NCI-H187 (cell line): ENCODE measurements around the gene STAG1.
"Not testable (repeated sequence)": the region's sequence is repeated elsewhere in the genome, so short reads cannot be mapped to it uniquely, and the experiment has no call there.

ENCODE experiments used
- DNase-seq, 2 experiments: peaks; one replicate each; lab custom pipeline; 2025; lab: John Stamatoyannopoulos, UW

Gene STAG1

GRCh38 chr3:136745916-136746315 is 6.3 kb downstream of the STAG1 start:
- DNase-seq, result no peak

DNA sequence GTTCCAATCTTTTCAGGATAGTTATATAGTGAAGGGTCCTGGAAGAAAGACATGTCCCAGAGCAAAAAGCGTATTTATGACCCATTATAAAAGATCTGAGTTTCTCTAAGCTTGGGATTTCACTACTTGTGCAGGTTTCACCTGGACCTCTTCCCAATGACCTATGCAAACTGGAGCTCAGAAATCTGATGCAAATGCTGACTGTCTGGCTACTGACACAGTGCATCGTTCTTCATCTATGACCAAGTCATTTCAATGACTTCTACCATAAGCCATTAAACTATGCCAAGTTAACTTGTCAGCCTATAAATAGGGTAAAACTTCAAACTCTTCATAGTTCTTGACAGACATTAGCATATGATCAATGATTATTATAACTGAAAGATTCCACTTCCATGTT is 11.1 kb downstream of the STAG1 start:
- DNase-seq, result no peak

- no peak for DNase-seq
These were observed 11.7 kb downstream of the STAG1 start for GRCh38 chr3:136740351-136740958.

- DNase-seq, result not testable (repeated sequence)
These were observed 15.2 kb downstream of the STAG1 start for GRCh38 chr3:136736950-136737349.

DNA sequence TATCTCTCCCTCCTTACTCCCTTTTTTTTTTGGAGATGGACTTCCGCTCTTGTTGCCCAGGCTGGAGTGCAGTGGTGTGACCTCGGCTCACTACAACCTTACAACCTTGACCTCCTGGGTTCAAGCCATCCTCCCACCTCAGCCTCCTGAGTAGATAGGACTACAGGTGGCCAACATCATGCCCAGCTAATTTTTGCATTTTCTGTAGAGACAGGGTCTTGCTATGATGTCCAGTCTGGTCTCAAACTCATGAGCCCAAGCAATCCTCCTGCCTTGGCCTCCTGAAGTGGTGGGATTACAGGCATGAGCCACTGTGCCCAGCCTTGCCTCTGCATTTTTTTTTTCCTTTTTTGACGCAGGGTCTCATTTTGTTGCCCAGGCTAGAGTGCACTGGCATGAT is 17.1 kb downstream of the STAG1 start:
- no peak for DNase-seq

- no peak for DNase-seq
These were observed 17.7 kb downstream of the STAG1 start for GRCh38 chr3:136734382-136735070.

DNA sequence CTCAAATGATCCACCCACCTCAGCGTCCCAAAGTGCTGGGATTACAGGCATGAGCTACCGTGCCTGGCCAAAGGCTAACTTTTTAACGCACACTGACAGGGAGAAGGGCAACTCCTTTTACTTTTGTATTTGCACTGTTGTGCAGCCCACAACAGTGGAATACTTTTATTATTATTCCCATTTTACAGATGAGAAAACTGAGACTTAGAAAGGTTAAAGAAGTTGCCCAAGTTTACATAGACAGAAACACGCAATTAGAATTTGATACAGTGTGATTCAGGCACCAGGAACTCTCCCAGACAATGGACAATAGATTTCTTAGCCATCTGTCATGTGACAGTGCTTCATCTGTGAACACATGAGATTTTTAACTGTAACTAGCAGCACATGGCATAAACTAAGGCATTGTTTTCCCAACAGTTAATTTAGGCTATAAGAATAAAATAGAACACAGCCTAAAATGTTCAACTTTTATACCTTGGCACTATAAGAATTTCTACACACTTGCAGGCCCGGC is 18.8 kb downstream of the STAG1 start:
- no peak for DNase-seq

DNA sequence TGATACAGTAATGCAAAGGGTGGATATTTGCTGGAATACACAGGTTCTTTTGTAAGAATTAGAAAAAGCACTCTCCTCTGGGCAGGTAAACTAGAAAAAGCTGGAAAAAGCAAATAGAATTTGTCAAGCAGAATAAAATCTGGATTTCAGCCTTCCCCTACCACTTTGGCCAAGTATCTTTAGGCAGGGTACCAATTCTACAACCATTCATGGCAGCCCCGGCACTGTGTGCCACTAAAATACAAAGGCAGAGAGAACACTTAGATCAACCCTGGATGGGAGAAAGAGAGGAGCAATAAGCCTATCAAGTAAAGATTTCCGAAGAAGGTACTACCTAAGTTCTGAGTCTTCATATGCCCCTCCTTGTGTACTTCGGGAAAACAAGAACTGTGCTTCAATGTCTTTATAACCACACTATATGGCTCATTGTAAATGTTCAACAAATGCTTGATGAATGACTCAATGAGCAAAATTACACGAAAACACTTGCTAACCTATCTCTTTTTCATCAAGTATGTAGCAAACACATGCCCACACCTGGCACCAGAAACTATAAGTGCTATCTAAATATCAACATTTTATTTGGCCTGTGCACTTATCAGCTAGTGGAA is 20.8 kb downstream of the STAG1 start:
- DNase-seq, result no peak

DNA sequence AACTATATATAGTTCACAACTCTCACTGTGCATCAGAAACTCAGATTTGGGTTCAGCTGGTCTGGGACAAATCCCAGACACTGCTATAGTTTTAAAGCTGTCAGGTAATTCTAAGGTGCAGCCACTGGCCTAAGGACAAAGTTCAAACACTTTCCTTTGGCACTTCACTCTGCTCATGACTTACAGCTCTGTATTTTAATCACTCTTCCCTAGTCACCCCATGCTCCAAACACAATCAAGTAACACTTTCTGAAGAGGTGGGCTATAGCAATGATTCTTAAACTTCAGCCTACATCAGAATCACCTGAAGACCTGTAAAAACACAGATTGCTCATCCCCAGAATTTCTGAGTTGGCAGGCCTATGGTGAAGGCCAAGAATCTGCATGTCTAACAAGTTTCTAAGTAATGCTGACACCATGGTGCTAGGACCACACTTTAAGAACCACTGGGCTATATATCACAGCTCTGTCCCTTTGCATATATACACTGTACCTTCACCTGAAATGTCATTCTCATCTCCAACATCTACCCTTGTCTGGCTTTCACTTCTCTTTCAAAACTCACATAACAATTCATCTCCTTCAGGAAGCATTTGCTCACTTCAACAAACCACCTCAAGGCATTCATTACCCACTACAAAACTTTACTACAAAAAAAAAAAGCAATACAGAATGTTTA is 21.4 kb downstream of the STAG1 start:
- DNase-seq, result no peak

- no peak for DNase-seq
These were observed 23.3 kb downstream of the STAG1 start for GRCh38 chr3:136728918-136729317.

- DNase-seq, result no peak
These were observed 23.7 kb downstream of the STAG1 start for GRCh38 chr3:136728473-136728872.

DNA sequence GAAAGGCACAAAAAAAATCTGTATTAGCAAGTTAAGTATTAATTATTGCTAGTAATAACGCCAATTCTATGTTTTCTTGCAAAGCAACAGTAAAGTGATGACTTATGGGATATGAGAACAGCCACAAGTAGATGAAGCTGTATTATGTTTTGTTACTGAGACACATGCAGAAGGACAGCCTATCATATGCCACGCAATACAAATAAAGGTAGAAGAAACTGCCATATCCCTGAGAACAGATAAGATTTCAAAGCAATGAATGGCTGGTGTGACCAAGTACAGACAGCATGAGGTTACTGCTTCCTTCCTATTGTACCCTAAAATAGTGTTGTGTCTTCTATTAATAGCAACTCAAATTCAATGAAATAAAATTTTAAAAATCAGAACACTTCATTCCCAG is 26.7 kb downstream of the STAG1 start:
- no peak for DNase-seq

DNA sequence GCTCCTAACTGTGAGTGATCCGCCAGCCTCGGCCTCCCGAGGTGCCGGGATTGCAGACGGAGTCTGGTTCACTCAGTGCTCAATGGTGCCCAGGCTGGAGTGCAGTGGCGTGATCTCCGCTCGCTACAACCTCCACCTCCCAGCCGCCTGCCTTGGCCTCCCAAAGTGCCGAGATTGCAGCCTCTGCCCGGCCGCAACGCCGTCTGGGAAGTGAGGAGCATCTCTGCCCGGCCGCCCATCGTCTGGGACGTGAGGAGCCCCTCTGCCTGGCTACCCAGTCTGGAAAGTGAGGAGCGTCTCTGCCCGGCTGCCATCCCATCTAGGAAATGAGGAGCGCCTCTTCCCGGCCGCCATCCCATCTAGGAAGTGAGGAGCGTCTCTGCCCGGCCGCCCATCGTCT is 29.3 kb downstream of the STAG1 start:
- not testable (repeated sequence) for DNase-seq

DNA sequence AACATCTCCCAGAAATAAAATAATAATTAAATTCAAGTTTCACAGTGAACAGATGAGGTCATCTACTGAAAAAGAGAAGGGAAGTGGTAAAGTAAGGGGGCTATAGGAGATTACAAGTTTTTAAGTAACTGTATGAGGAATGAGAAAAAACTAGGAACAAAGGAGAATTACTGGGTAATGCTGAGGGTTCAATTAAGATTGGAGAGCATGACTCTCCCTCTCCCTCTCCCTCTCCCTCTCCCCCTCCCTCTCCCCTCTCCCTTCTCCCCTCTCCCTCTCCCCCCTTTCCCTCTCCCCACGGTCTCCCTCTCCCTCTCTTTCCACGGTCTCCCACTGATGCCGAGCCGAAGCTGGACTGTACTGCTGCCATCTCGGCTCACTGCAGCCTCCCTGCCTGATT is 29.8 kb downstream of the STAG1 start:
- DNase-seq, result not testable (repeated sequence)

DNA sequence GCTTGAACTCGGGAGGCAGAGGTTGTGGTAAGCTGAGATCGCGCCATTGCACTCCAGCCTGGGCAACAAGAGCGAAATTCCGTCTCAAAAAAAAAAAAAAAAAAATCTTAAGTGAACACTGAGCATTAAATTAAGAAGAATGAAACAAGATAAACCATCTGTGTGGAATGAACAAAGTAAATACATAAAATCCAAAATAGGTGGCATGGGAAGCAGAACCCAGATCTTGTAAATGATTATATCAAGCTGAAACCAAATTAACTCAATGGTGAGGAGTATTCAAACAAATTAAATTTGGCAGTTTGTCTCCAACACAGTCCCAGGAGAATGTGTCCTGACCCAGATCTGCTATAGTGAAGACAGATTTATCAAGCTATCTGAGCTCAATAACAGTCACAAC is 32.1 kb downstream of the STAG1 start:
- DNase-seq, result no peak

DNA sequence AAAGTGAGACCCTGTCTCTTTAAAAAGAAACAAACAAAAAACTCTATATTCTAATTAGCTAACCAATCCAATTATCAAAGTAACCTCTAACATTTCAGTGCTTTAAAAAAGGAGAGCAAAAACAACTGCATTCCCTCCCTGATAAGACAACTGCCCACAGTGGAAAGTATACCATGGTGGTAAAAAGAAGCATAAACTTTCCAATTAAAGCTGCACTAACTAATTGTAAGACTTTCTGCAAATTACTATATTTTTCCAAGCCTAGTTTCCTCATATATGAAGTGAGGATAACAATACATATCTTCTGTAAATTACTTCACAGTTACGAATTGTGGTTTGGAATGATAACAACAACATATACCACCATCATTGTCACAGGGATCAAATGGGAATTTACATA is 35.5 kb downstream of the STAG1 start:
- DNase-seq, result no peak

DNA sequence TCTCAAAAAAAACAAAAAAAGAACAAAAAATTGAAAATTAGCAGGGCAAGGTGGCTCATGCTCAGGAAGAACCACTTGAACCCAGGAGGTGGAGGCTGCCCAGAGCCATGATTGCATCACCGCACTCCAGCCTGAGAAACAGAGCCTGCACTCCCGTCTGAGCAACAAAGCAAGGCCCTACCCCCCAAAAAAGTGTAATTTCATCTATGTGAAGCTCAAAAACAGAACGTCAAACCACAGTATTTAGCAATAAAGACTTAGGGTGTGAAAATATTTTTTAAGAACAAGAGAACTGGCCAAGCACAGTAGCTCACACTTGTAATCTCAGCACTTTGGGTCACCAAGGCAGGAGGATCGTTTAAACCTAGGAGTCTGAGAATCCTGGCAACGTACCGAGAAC is 38.2 kb downstream of the STAG1 start:
- no peak for DNase-seq

DNA sequence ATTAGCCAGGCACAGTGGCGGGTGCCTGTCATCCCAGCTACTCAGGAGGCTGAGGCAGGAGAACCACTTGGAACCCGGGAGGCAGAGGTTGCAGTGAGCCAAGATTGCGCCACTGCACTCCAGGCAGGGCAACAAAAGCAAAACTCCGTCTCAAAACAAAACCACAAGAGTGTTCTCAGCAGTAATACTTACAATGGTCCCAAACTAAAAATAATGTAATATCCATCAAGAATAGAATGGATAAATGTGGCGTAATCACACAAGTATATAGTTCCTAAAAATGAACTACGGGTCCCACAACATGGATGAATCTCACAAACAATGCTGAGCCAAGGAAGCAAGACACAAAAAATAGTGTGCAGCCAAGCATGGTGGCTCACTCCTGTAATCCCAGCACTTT is 39.2 kb downstream of the STAG1 start:
- no peak for DNase-seq

DNA sequence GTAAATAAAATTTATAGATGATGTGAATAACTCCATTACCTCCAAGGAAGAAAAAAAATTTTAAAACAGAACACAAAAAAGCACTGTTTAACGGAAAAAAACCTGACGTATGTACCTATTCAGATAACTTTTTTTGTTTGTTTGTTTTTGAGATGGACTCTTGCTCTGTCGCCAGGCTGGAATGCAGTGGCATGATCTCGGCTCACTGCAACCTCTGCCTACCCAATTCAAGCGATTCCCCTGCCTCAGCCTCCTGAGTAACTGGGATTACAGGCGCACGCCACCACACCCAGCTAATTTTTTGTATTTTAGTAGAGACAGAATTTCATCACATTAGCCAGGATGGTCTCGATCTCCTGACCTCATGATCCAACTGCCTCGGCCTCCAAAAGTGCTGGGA is 40.3 kb downstream of the STAG1 start:
- DNase-seq, result not testable (repeated sequence)

DNA sequence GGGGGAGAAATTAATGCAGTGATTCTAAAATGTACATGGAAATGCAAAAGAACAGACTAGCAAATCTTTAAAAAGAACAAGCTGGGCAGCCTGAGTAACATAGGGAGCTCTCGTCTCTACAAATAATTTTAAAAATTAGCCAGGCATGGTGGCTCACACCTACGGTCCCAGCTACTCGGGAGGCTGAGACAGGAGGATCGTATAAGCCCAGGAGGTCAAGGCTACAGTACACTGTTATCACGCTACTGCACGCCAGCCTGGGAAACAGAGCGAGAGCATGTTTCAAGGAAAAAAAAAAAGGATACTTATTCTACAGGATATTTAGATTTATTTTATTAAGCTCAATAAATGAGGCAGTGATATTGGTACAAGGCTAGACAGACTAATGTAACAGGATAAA is 40.9 kb downstream of the STAG1 start:
- no peak for DNase-seq

DNA sequence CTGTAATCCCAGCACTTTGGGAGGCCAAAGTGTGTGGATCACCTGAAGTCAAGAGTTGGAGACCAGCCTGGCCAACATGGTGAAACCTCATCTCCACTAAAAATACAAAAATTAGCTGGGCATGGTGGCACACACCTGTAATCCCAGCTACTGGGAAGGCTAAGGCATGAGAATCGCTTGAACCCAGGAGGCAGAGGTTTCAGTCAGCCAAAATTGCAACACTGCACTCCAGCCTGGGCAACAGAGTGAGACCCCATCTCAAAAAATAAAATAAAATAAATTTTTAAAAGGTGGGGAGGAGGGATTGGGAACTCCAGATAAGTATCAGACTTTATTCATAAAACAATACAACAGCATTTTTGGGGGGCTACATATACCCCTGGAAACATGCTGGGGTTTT is 42.4 kb downstream of the STAG1 start:
- not testable (repeated sequence) for DNase-seq

DNA sequence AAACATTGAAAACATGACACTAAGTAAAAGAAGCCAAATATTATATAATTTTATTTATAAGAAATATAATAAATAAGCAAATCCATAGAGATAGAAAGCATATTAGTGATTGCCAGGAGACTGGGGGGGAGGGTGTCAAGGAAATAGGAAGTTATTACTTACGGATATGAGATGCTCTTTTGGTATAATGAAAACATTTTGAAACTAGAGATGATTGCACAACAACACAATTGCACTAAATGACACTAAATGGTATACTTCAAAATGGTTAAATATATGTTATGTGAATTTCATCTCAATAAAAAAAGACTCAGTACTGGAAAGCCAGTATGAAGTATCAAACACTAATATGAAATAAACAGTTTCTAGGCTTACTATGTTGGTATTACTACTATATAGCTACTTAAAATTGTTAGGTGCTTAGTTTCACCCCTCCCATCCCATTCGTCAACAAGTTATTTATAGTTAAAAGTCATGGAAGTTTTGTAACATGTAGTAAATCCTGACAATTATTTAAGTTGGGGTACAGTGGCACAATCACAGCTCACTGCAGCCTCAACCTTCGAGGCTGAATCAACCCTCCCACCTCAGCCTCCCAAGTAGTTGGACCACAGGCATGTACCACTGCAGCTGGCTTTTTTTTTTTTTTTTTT is 43.7 kb downstream of the STAG1 start:
- no peak for DNase-seq
